ENCODE measurements around the gene PCDH9.

GRCh38 chr13:66364346-66364745 lies 865.8 kb downstream of the PCDH9 start:
- TF ChIP-seq, protein P1, sequence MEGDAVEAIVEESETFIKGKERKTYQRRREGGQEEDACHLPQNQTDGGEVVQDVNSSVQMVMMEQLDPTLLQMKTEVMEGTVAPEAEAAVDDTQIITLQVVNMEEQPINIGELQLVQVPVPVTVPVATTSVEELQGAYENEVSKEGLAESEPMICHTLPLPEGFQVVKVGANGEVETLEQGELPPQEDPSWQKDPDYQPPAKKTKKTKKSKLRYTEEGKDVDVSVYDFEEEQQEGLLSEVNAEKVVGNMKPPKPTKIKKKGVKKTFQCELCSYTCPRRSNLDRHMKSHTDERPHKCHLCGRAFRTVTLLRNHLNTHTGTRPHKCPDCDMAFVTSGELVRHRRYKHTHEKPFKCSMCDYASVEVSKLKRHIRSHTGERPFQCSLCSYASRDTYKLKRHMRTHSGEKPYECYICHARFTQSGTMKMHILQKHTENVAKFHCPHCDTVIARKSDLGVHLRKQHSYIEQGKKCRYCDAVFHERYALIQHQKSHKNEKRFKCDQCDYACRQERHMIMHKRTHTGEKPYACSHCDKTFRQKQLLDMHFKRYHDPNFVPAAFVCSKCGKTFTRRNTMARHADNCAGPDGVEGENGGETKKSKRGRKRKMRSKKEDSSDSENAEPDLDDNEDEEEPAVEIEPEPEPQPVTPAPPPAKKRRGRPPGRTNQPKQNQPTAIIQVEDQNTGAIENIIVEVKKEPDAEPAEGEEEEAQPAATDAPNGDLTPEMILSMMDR (IDR thresholded peaks at IDR 0.05): no peak
- no peak for TF ChIP-seq EP300 (IDR thresholded peaks at IDR 0.05; ENCODE audit: low read depth)
- TF ChIP-seq POLR2A (IDR thresholded peaks at IDR 0.05): no peak
